ENCODE results near the gene NGF. TPM values are rescaled to one million over a fixed set of nuclear protein-coding genes. Genes with fewer than 3 reads are reported as not detected.
A peak's percentile ranks its signal among the peaks of the same experiment; 100 is the strongest.

Gene NGF
- total and polyA plus RNA-seq, 12 donors, result 0.55 to 6.9 (median 1.5) TPM

DNA sequence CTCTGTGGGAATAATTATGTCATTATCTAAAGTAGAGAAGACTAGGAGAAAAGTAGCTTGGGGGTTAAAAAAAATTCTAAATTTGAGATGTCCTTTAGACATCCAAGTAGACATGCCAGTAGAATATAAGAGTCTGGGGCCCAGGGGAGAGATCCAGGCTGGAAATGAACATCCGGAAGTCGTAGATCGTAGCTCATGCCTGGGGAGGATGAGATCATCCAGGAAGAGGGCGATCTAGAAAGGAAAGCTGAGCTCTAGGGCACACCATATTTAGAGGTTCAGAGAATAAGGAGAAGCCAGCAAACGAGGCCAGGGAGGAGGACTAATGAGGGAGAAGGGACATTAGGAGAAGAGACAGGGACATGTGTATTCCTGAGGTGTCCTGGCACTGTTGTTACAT lies 12.2 kb downstream of the NGF start:
- 67 to 71% (median 68%) methylated on average over 5 of the region's 5 CpGs for WGBS, 4 donors
- Histone ChIP-seq H3K27ac (peak overlapping the region in 1 of 5 donors; percentile 12), H3K27me3 (no peaks in the 10 kb centered on the region), H3K36me3 (replicated peaks in 1 of 2) (no peaks in the 10 kb centered on the region), H3K4me3 (no peak overlapping the region), H3K4me1 (replicated peaks in 1 of 2) (peaks cover 0 to 3% of the 10 kb centered on the region in 2 donors), H3K9me3 (replicated peaks in 1 of 3) (no peaks in the 10 kb centered on the region)
- DNase-seq, result no peak
- TF ChIP-seq POLR2A (IDR thresholded peaks at IDR 0.05), result no peak
- TF ChIP-seq, protein P1, sequence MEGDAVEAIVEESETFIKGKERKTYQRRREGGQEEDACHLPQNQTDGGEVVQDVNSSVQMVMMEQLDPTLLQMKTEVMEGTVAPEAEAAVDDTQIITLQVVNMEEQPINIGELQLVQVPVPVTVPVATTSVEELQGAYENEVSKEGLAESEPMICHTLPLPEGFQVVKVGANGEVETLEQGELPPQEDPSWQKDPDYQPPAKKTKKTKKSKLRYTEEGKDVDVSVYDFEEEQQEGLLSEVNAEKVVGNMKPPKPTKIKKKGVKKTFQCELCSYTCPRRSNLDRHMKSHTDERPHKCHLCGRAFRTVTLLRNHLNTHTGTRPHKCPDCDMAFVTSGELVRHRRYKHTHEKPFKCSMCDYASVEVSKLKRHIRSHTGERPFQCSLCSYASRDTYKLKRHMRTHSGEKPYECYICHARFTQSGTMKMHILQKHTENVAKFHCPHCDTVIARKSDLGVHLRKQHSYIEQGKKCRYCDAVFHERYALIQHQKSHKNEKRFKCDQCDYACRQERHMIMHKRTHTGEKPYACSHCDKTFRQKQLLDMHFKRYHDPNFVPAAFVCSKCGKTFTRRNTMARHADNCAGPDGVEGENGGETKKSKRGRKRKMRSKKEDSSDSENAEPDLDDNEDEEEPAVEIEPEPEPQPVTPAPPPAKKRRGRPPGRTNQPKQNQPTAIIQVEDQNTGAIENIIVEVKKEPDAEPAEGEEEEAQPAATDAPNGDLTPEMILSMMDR (IDR thresholded peaks at IDR 0.05), result no peak
- intact Hi-C loops (cut with DNase I), result no loop called here

DNA sequence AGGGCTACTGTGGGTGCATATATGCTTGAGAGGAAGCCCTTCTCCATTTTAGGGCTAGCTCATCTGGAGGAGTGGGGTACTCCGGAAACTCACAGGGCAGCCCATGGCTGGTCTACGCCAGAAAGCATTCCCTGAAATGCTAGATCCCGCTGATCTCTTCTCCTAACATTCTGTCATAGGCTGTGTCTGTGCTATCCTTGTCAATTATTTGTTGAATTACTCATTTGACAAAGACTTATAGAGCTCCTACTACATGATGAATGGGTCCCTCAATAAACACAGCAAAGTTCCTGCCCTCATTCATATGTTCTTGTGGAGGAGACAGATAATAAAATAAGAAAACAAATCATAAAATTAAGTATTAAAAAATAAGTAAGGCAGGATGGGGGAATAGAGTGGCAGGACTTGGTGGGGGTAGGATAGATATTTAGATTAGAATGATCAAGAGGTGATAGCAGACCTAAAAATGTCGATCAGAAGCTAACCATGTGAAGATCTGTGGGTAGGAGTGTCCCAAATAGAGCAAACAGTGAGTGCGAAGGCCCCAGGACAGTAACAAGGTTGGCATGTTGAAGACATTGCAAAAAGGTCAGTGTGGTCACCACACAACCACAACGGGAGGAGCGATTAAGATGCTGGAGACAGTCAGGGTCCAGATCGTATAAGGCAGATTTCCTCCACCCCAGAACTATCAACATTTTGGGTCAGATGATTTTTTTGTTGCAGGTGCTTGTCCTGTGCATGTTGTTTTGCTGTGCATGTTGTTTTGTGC lies 13.2 kb downstream of the NGF start:
- no peaks in the 10 kb centered on the region for H3K9me3 ChIP-seq (replicated peaks in 1 of 3)
- intact Hi-C loops (cut with DNase I), result no loop called here
- H3K36me3 ChIP-seq (replicated peaks in 1 of 2), result no peaks in the 10 kb centered on the region
- 86 to 91% (median 89%) methylated on average over 8 of the region's 8 CpGs for WGBS, 4 donors
- TF ChIP-seq, protein P1 (IDR thresholded peaks at IDR 0.05), result no peak
- TF ChIP-seq POLR2A (IDR thresholded peaks at IDR 0.05), result no peak
- no peak overlapping the region for H3K4me3 ChIP-seq
- H3K27me3 ChIP-seq, result no peaks in the 10 kb centered on the region
- no peak for DNase-seq
- H3K27ac ChIP-seq, result no peak overlapping the region
- H3K4me1 ChIP-seq (replicated peaks in 1 of 2), result peaks cover 0 to 3% of the 10 kb centered on the region in 2 donors

DNA sequence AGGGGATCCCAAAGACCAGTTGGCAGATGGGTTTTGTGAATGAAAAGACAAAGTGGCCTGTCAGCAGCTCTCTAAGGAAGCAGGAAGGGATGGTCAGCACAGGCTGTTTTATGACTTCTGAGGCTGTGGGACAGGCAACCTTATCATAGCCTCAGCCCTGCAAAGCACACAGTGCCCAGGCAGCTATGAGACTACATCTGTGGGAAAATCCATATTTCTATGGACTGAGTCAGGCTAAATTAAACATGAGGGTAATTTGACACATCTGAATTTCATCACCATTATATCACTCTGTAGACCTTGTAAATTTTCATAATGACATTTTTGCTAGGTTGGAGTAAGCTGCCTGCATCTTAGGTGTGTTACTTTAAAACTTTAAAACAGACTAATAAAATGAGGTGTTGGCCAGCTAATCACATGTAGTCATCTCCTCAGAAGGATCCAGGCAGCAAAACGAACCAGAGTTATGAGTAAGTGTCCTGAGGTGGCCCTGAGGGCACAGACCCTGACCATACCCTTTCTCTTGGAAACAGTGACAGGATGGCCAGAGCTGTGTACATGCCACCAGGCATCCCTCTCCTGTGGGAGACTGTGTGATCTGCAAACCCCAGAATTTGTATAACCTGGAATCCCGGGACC lies 14.6 kb downstream of the NGF start:
- Histone ChIP-seq H3K9me3 (replicated peaks in 1 of 3) (no peaks in the 10 kb centered on the region), H3K27ac (no peak overlapping the region)
- DNase-seq, result no peak

DNA sequence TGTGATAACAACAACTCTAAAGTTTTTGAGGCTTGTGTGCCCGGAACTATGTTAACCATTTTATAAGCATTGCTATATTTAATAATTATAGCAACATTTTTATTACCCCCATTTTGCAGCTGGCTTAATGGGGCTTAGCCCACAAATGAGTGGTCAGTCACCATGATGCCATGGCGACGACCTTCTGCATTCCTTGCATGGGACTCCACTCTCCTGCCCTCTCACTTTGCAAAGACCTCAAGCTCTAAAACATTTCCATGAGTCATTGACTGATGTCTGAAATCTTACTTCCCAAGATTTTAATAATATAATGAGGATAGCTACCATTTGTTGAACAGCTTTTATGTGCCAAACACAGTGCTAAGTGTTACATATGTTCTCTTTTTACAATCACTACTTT lies 15.4 kb downstream of the NGF start:
- Histone ChIP-seq H3K27me3 (no peaks in the 10 kb centered on the region), H3K36me3 (replicated peaks in 1 of 2) (no peaks in the 10 kb centered on the region), H3K4me1 (replicated peaks in 1 of 2) (no peaks in the 10 kb centered on the region), H3K27ac (no peak overlapping the region), H3K4me3 (no peak overlapping the region), H3K9me3 (replicated peaks in 1 of 3) (no peaks in the 10 kb centered on the region)
- intact Hi-C loops (cut with DNase I), result no loop called here
- 90 to 94% (median 92%) methylated on average over 3 of the region's 3 CpGs for WGBS, 4 donors
- DNase-seq, result no peak
- no peak for TF ChIP-seq POLR2A (IDR thresholded peaks at IDR 0.05)
- TF ChIP-seq, protein P1 (IDR thresholded peaks at IDR 0.05), result no peak

More for the DNA sequence above, 14.6 kb downstream of the NGF start:
- intact Hi-C loops (cut with DNase I), result no loop called here
- TF ChIP-seq, protein P1 (IDR thresholded peaks at IDR 0.05), result no peak
- TF ChIP-seq POLR2A (IDR thresholded peaks at IDR 0.05), result no peak
- no peaks in the 10 kb centered on the region for H3K4me1 ChIP-seq (replicated peaks in 1 of 2)
- H3K36me3 ChIP-seq (replicated peaks in 1 of 2), result no peaks in the 10 kb centered on the region
- no peaks in the 10 kb centered on the region for H3K27me3 ChIP-seq
- H3K4me3 ChIP-seq, result no peak overlapping the region
- WGBS, 4 donors, result 50 to 65% (median 61%) methylated on average over 2 of the region's 2 CpGs

Data from adrenal gland (tissue), 12 donors.